22Rv1 (cell line): Measurements from ENCODE around the gene SLC16A5.

Source experiments
- ZFX ChIP-seq: fragments of 450-650 bp; IDR thresholded peaks from 2 replicates; pipeline ENCODE4 v1.6.1; 2017; ENCODE audit warnings: antibody characterized with exemption, borderline replicate concordance
- TF ChIP-seq, protein P1 (sequence below): fragments of 450-650 bp; IDR thresholded peaks from 2 replicates; pipeline ENCODE4 v1.5.1; 2017; ENCODE audit warnings: mild to moderate bottlenecking

DNA sequence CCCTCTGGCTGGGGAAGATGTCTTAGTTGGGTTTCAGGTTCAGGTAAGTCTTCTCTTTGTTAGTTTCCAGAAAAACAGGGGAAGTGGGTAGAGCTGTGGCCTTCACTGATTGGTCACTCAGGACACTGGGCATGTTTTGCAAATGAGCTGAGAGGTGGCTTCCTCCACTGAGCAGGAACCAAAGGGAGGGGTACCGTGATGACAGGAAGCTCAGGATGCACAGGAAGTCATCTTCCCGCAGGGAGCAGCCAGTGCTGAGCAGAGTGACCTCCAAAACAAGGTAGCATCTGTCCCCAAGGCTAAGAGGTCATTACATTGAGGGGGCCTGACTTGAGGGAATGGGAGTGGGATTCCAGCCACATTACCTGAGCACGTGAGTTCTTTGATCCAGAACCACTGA, 38.2 kb downstream of the SLC16A5 start:
- TF ChIP-seq, protein P1, sequence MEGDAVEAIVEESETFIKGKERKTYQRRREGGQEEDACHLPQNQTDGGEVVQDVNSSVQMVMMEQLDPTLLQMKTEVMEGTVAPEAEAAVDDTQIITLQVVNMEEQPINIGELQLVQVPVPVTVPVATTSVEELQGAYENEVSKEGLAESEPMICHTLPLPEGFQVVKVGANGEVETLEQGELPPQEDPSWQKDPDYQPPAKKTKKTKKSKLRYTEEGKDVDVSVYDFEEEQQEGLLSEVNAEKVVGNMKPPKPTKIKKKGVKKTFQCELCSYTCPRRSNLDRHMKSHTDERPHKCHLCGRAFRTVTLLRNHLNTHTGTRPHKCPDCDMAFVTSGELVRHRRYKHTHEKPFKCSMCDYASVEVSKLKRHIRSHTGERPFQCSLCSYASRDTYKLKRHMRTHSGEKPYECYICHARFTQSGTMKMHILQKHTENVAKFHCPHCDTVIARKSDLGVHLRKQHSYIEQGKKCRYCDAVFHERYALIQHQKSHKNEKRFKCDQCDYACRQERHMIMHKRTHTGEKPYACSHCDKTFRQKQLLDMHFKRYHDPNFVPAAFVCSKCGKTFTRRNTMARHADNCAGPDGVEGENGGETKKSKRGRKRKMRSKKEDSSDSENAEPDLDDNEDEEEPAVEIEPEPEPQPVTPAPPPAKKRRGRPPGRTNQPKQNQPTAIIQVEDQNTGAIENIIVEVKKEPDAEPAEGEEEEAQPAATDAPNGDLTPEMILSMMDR: no peak
- no peak for TF ChIP-seq ZFX
